Osteocyte (in vitro differentiated cells): ENCODE data around the gene NHLH1. TPM values are rescaled to one million over a fixed set of nuclear protein-coding genes. Genes with fewer than 3 reads are reported as not detected.

ENCODE experiments used
- DNase-seq: peaks from one replicate; pipeline ENCODE4 v3.0.0; 2021; ENCODE audit warnings: mixed read lengths; ENCODE audit not compliant: unreplicated experiment; ENCODE audit errors: extremely low spot score
- H3K27ac Mint-ChIP-seq: one replicate; pipeline ENCODE4 v1.8.0; 2021; ENCODE audit warnings: mild to moderate bottlenecking, mixed read lengths; ENCODE audit not compliant: unreplicated experiment
- H3K27me3 Mint-ChIP-seq: one replicate; pipeline ENCODE4 v1.8.0; 2021; ENCODE audit warnings: mixed read lengths; ENCODE audit not compliant: unreplicated experiment
- H3K36me3 Mint-ChIP-seq: one replicate; pipeline ENCODE4 v1.8.0; 2021; ENCODE audit warnings: mixed read lengths; ENCODE audit not compliant: unreplicated experiment
- H3K4me1 Mint-ChIP-seq: one replicate; pipeline ENCODE4 v1.8.0; 2021; ENCODE audit warnings: mixed read lengths; ENCODE audit not compliant: unreplicated experiment
- H3K4me3 Mint-ChIP-seq: one replicate; pipeline ENCODE4 v1.8.0; 2021; ENCODE audit warnings: mild to moderate bottlenecking, moderate library complexity, mixed read lengths; ENCODE audit not compliant: unreplicated experiment
- H3K9me3 Mint-ChIP-seq: one replicate; pipeline ENCODE4 v1.8.0; 2021; ENCODE audit warnings: mixed read lengths; ENCODE audit not compliant: unreplicated experiment
- total RNA-seq: library from RNA; stranded (reverse); gene quantifications from 2 replicates; pipeline ENCODE4 v1.2.1, GENCODE V29; 2021
- TF ChIP-seq, protein P1 (sequence below): fragments of 200-600 bp; sonication (generic); IDR thresholded peaks from 2 replicates; pipeline ENCODE4 v1.5.0; 2021; ENCODE audit warnings: antibody characterized with exemption, mild to moderate bottlenecking, moderate library complexity

Gene NHLH1
- total RNA-seq, 1 donor from 2014 or later: 0.16 TPM

DNA sequence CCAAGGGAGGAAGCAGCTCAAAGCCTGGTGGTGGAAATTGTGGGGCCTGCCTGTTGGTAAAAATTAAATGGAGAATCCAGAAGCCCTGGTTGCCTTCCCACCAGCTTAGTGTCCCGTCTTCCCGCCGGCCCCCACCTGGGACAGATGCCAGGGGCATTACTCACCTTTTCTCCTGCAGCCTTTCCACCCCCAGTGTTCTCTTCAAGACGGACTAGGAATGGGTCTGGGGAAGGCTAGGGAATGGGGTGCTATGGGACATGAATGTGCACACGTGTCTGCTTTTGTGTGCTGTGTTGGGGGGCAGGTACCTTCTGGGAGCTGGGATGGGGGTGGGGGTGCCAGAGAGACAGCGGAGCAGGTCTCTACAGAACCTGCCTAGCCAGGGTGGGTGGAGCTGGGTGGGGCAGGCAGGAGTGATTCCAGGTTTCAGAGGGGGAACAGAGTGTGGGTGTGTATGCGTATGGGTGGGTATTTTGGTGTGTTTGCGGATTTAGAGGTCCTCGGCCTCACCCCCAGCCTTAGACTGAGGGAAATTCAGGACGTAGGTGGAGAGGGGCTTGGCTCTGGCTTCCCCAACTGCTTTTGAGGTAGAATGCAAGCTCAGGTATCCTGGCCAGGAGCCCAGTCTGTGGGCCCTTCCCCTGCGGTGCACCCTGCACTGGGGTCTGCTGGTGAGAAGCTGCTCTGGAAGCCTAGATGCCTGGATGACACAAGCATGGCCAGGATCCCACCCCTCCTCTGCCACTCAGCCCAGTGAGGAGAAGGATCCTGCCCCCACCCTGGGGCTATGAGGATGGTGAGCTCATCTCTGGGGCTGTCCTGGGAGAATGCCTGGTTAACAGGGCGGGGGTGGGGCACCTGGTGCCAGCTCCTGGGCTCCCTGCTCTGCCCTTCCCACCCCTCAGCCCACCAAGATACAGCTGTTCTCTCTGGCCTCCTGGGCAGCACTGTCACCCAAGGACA, 41.2 kb downstream of the NHLH1 start:
- Mint-ChIP-seq H3K27me3 (no peaks in the 10 kb centered on the region), H3K4me3 (no peak overlapping the region), H3K36me3 (peaks cover 1% of the 10 kb centered on the region), H3K27ac (no peak overlapping the region), H3K4me1 (peaks cover 10% of the 10 kb centered on the region), H3K9me3 (no peaks in the 10 kb centered on the region)
- TF ChIP-seq, protein P1, sequence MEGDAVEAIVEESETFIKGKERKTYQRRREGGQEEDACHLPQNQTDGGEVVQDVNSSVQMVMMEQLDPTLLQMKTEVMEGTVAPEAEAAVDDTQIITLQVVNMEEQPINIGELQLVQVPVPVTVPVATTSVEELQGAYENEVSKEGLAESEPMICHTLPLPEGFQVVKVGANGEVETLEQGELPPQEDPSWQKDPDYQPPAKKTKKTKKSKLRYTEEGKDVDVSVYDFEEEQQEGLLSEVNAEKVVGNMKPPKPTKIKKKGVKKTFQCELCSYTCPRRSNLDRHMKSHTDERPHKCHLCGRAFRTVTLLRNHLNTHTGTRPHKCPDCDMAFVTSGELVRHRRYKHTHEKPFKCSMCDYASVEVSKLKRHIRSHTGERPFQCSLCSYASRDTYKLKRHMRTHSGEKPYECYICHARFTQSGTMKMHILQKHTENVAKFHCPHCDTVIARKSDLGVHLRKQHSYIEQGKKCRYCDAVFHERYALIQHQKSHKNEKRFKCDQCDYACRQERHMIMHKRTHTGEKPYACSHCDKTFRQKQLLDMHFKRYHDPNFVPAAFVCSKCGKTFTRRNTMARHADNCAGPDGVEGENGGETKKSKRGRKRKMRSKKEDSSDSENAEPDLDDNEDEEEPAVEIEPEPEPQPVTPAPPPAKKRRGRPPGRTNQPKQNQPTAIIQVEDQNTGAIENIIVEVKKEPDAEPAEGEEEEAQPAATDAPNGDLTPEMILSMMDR: no peak
- DNase-seq: no peak

DNA sequence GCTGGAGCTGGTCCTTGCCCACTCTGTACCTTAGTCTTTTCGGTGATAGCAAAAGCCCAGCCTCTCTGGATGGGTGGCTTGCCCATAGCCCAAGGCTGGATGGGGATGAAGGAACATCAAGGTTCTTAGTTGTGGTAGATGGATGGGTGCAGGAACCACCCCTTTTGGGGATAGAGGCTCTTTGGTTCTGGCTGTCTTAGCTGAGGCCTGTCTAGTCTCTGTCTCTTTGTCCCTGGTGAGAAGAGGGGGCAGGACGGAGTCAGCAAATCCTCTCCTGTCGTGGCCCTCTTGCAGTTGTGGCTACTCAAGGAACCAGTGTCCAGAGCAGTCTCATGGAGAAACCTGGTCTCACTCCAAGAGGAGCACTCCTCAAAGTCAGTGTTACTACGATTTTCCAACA, 42.0 kb downstream of the NHLH1 start:
- peaks cover 10% of the 10 kb centered on the region for H3K4me1 Mint-ChIP-seq
- H3K9me3 Mint-ChIP-seq: no peaks in the 10 kb centered on the region
- H3K36me3 Mint-ChIP-seq: peaks cover 1% of the 10 kb centered on the region
- no peaks in the 10 kb centered on the region for H3K27me3 Mint-ChIP-seq
- no peak overlapping the region for H3K27ac Mint-ChIP-seq
- TF ChIP-seq, protein P1: no peak
- peak; percentile 60 for DNase-seq
- no peak overlapping the region for H3K4me3 Mint-ChIP-seq

DNA sequence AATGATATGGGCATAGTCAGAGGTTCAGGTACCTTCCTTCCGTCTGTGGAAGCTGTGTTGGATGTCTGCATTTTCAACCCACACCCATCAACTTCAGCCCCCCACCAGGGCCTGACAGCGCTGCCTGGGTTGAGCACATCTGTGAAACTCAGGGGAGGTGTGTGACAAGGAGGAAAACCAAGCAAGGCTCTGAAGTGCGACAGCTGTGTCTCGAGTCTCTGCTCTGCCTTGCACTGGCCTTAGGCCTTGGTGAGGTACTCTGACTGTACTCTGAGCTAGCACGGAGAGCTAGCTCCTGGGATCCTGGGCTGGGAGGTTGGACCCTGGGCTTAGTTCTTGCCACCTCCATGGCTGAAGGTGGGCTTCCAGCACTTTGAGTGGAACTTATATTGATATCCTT, 42.6 kb downstream of the NHLH1 start:
- no peaks in the 10 kb centered on the region for H3K27me3 Mint-ChIP-seq
- TF ChIP-seq, protein P1: no peak
- peaks cover 10% of the 10 kb centered on the region for H3K4me1 Mint-ChIP-seq
- H3K9me3 Mint-ChIP-seq: no peaks in the 10 kb centered on the region
- peak; percentile 68 for DNase-seq
- no peak overlapping the region for H3K4me3 Mint-ChIP-seq
- H3K27ac Mint-ChIP-seq: no peak overlapping the region
- peaks cover 1% of the 10 kb centered on the region for H3K36me3 Mint-ChIP-seq

DNA sequence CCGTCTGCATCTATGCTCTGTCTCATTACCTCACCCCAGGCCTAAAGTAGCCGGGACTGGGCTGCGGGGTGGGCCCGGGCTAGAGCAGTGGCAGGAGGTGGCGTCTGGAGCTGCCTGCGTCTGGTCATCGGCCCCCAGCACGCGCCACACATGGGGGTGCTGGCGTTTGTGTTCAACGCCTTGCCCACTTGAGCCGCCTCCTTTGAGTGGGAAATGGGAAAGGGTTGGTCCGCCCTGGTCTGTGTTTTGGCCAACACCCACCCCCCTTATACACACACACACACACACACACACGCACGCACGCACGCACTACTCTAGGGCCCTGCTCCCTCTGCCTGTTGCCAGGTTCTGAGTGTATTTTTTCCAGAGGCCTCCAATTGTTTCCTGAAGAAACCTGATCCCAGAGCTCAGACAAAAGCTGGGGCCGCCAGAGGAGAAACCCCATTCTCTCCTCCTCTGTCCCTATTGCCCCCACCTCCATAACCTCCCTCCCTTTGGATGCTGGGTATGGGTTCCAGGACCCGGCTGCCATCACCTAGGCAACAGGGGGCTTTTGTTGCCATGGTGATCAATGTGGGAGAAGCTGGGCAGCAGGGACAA, 43.6 kb downstream of the NHLH1 start:
- TF ChIP-seq, protein P1: no peak
- Mint-ChIP-seq H3K4me1 (peaks cover 10% of the 10 kb centered on the region), H3K36me3 (peaks cover 1% of the 10 kb centered on the region), H3K4me3 (no peak overlapping the region), H3K27ac (no peak overlapping the region), H3K27me3 (no peaks in the 10 kb centered on the region), H3K9me3 (no peaks in the 10 kb centered on the region)
- DNase-seq: no peak
